ENCODE data around the gene LTBP1.
"Not testable (repeated sequence)": the region's sequence is repeated elsewhere in the genome, so short reads cannot be mapped to it uniquely, and the experiment has no call there.

Gene LTBP1

DNA sequence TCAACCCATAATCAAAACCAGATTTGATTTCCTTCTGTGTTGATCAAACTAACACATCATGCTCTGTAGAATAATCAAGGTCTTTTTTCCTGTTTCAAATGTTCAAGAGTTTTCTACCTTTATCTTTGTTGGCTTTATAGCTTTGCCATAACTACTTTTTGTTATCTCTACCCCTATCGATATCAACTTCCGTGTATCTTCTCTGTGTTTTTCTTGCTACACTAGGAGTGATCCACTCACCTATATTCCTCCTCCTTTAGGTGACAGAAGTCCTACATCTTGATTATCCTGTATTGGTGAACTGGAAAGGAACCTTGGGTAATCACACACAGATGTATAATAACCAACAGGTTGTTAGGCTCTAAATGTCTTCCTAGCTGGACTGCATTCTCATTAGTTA, 85.5 kb downstream of the LTBP1 start:
- in situ Hi-C loops (cut with MboI; ENCODE audit: low sequenced_read_pairs), result no loop called here

DNA sequence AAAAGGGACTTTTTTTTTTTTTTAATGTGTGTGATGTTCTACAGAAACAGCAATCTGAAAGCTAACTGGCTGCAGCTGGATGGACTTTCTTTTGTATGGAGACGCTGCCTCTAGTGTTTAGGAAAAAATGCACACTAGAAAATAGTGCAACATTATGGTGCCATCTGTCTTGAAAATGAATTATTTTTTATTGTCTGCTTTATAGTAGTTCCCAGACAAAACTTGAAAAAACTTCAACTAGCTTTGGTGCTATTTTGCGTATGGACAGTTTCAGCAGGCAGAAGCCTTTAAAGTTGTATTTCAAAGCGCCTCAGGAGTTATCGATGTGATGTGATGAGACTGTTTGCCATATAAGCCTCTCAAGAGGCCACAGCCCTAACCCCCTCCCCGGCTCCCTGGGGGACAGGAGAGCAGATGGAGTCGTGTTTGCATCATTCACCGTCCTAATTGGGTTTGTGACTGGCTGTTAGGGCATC, 86.9 kb downstream of the LTBP1 start:
- in situ Hi-C loops (cut with MboI; ENCODE audit: low sequenced_read_pairs), result no loop called here

DNA sequence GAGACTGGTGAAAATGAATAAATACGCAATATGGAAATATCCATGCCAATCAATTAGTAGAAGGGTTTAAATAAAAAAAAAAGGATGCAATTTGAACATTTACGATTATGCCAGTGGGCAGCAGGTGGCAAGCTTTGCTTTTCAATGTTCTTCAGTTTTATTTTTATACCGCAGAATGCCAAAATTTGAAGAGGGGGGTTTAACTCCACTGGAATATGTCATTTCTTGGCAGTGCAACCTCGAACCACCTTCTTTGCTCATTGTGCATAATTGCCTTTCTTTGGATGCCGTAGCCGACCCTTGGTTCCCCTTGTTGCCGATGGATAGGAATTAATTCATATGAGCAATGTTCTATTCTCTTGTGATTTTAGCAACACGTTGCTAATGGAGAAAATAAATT, 88.0 kb downstream of the LTBP1 start:
- in situ Hi-C loops (cut with MboI; ENCODE audit: low sequenced_read_pairs), result no loop called here

DNA sequence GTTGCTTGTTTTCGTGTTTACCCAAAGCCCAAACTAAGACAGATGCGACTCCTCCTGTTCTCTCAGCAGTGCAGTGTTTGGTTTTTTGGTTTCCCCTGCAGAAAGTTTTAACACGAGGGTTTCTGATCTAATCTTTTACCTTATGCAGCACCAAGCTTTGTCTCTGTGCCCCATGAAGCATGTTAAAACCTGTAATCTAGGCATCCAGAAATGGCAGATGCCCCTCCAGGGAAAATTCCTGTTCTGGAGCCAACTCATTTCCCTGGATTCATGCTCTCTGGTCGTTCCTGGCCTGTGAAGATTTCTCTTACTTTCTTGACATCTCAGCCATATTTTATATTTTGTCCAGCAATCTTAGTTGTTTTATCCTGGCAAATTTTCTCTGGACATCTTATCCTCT, 91.5 kb downstream of the LTBP1 start:
- in situ Hi-C loops (cut with MboI; ENCODE audit: low sequenced_read_pairs), result no loop called here

DNA sequence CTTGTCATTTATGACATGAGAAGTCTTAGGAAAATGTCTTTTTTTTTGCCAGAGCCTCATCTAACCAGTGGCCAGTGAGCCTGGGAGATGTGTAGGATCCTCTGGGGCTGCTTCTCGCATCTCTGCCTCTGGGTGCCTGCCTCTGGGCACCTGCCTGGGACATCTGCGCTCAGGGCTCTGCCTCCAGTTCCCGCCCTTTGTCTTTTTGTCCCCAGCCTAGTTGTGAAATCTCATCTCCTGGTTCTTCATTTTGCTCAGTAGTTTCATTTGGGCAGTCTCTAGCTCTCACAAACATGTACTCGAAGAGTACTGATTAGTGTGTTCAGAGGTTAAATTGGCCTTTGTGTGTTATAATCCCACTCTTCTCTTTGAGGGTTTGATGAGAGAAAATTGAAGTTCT, 92.0 kb downstream of the LTBP1 start:
- in situ Hi-C loops (cut with MboI; ENCODE audit: low sequenced_read_pairs), result no loop called here

GRCh38 chr2:33040541-33040940, 93.8 kb downstream of the LTBP1 start:
- in situ Hi-C loops (cut with MboI; ENCODE audit: low sequenced_read_pairs), result no loop called here

- in situ Hi-C loops (cut with MboI; ENCODE audit: low sequenced_read_pairs), result no loop called here
These were observed 95.5 kb downstream of the LTBP1 start for GRCh38 chr2:33042265-33042664.

GRCh38 chr2:33042819-33043218, 96.1 kb downstream of the LTBP1 start:
- in situ Hi-C loops (cut with MboI; ENCODE audit: low sequenced_read_pairs), result no loop called here

GRCh38 chr2:33047939-33048338, 101.2 kb downstream of the LTBP1 start:
- in situ Hi-C loops (cut with MboI; ENCODE audit: low sequenced_read_pairs), result no loop called here

- in situ Hi-C loops (cut with MboI; ENCODE audit: low sequenced_read_pairs), result no loop called here
These were observed 105.0 kb downstream of the LTBP1 start for GRCh38 chr2:33051586-33052360.

DNA sequence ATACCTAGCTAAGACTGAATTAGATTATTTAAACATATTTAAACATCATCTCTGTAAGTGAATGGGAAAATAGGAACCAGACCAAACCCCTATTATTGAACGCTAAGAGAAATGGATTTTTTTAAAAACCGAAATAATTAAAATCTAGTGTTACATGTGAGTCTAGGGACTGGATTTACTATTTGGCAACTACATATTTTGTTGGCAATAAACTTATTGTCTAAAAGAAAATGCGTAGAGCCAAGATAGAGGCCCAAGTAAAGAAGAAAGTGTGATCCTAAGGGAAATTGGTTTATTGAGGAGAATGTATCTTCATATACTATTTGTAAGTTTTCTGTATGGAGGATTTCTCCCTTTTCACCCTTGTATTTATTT, 105.6 kb downstream of the LTBP1 start:
- in situ Hi-C loops (cut with MboI; ENCODE audit: low sequenced_read_pairs), result no loop called here

- in situ Hi-C loops (cut with MboI; ENCODE audit: low sequenced_read_pairs), result not testable (repeated sequence)
These were observed 106.0 kb downstream of the LTBP1 start for GRCh38 chr2:33052795-33053194.

DNA sequence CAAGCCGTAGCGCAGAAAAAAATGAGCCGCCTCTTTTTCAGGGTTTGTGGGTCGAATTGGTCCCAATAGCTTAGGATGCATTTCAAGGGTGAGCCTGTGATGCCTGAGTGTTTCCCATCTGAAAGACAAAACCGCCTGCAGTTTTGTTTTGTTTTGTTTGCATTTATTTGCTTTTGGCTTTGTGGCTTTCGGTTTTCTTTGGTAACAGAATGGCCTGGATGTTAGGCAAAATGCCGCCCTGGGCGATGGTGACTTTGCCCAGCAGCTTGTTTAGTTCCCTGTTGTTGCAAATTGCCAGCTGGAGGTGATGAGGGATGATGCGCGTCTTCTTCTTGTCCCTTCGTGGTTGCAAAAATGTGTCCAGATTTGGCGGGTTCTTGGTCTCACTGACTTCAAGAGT, 109.4 kb downstream of the LTBP1 start:
- in situ Hi-C loops (cut with MboI; ENCODE audit: low sequenced_read_pairs), result no loop called here

- in situ Hi-C loops (cut with MboI; ENCODE audit: low sequenced_read_pairs), result not testable (repeated sequence)
These were observed 110.7 kb downstream of the LTBP1 start for GRCh38 chr2:33057307-33058028.

- in situ Hi-C loops (cut with MboI; ENCODE audit: low sequenced_read_pairs), result no loop called here
These were observed 112.1 kb downstream of the LTBP1 start for GRCh38 chr2:33058716-33059470.

DNA sequence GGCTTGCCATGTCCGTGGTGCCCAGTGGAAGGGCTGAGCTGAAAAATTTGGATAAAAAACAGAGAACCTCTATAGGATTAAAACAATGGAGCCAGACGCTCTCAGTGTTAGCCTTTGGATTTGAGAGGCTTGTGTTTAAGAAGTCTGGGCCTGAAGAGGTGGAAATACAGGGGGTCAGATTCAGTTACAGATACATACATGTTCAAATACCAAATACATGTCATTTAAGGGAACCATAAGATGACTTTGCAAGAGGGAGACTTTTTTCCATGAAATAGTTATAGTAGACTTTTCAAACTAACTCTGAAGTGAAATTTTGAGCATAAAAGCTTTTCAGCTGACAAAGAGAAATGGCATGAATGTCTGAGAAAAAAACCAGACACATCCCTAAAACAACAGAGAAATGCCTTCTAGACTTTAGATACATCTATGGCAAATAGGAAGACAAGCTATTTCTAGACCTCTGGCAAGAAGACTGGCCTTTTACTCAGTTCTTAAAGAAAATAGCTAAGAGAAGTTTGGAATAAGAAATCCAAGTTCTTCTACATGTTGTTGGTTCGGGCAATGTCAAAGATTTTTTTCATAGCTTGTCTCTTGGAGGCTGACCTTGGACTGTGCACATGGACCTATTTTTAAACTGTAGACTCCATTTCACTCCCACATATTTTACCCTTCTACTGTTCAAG, 112.9 kb downstream of the LTBP1 start:
- in situ Hi-C loops (cut with MboI; ENCODE audit: low sequenced_read_pairs), result no loop called here

DNA sequence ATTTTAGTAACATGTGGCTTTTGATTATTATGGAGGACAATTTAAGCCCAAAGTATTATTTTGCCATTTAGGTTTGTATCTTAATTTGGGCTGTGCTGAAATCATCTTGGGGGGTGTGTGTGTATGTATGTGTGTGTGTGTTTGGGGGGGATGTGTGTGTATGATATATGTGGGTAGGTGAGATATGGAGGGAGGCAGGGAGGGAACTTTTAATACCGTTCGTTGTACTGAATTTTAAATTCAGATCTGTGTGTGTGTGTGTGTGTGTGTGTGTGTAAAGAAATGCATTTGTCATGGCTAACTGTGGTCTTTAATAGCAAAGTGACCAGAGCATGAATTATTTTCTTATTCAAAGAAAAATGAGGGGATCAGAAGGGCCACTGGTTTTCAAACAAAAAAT, 113.7 kb downstream of the LTBP1 start:
- in situ Hi-C loops (cut with MboI; ENCODE audit: low sequenced_read_pairs), result no loop called here

- in situ Hi-C loops (cut with MboI; ENCODE audit: low sequenced_read_pairs), result no loop called here
These were observed 116.0 kb downstream of the LTBP1 start for GRCh38 chr2:33062665-33063250.

- in situ Hi-C loops (cut with MboI; ENCODE audit: low sequenced_read_pairs), result no loop called here
These were observed 117.6 kb downstream of the LTBP1 start for GRCh38 chr2:33064349-33064801.

GRCh38 chr2:33067598-33067997, 120.8 kb downstream of the LTBP1 start:
- in situ Hi-C loops (cut with MboI; ENCODE audit: low sequenced_read_pairs), result no loop called here

- in situ Hi-C loops (cut with MboI; ENCODE audit: low sequenced_read_pairs), result no loop called here
These were observed 121.5 kb downstream of the LTBP1 start for GRCh38 chr2:33068261-33068660.

All from HL-60/S4 treated with phorbol 12-myristate 13-acetate at 8.2 ng/mL for 4 days and 3 days (cell line).